AG09309 (cell line): ENCODE data around the gene TEX30.

Experiments
- DNase-seq: peaks from one replicate; pipeline ENCODE4 v3.0.0-alpha.2; 2010; ENCODE audit warnings: low read depth
- H3K4me3 ChIP-seq: 2 replicates; pipeline ENCODE4 v1.5.1; 2011; ENCODE audit warnings: mild to moderate bottlenecking, low read depth, low read length, moderate library complexity; ENCODE audit not compliant: control insufficient read depth
- TF ChIP-seq, protein P1 (sequence below): IDR thresholded peaks from 2 replicates; pipeline ENCODE4 v1.5.1; 2011; ENCODE audit warnings: mild to moderate bottlenecking, low read depth, low read length, inconsistent platforms; ENCODE audit not compliant: insufficient read depth, control insufficient read depth; ENCODE audit errors: missing control alignments

The TEX30 gene

DNA sequence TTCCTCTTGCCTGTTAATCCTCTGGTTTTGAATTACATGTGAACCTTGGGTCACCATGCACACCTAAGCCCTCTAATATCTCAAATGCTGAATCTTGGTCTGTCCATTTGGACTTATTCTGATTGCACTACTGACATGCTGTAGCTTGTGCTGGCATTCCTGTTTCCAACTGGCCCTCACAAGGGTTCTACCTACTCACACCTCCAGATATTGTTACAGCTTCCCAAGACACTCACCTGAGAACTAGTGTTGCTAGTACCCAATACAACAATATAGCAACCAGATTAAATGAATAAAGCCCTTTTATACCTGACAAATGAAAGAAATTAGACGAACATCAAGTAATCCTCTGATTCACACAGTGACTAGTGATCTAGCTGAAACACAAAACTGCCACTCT is 16.6 kb downstream of the TEX30 start:
- TF ChIP-seq, protein P1, sequence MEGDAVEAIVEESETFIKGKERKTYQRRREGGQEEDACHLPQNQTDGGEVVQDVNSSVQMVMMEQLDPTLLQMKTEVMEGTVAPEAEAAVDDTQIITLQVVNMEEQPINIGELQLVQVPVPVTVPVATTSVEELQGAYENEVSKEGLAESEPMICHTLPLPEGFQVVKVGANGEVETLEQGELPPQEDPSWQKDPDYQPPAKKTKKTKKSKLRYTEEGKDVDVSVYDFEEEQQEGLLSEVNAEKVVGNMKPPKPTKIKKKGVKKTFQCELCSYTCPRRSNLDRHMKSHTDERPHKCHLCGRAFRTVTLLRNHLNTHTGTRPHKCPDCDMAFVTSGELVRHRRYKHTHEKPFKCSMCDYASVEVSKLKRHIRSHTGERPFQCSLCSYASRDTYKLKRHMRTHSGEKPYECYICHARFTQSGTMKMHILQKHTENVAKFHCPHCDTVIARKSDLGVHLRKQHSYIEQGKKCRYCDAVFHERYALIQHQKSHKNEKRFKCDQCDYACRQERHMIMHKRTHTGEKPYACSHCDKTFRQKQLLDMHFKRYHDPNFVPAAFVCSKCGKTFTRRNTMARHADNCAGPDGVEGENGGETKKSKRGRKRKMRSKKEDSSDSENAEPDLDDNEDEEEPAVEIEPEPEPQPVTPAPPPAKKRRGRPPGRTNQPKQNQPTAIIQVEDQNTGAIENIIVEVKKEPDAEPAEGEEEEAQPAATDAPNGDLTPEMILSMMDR: no peak
- H3K4me3 ChIP-seq: no peak overlapping the region
- no peak for DNase-seq

DNA sequence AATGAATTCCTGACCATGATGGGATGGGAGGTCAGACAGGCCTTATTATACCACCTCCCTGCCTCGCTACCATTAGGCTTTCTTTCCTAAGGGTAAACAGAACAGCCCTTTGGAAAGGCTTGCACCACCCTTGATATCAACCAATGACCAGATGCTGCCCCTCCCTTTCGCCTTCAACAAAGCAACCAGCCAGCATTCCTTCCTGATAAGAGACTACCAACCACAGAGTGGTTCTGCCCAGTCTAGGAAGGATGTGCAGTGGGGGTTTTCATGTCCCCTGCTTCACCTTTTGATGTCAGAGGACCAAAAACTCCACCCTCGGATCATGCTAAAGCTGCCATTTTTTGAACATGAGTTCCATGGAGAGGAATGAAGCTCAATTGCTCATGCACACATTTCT is 21.7 kb downstream of the TEX30 start:
- no peak overlapping the region for H3K4me3 ChIP-seq
- TF ChIP-seq, protein P1: no peak
- DNase-seq: no peak

DNA sequence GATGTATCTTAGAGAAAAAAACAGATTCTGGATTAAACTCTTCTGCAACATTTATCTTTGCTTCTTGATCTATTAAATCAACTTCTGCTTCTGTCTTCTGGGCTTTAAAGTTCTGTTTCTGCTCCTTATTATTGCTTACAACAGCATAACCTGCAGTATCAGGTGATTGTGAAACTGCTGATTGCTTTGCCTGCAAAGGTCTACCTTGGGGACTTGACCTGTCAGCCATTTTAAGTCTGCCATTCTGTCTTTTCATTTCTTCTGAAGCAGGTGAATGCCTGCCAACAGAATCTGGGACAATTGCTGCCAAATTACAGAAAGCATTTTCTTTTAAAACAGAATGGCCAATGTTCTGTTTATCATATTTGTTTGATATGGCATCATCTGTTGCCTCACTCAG is 31.1 kb downstream of the TEX30 start:
- H3K4me3 ChIP-seq: no peak overlapping the region
- TF ChIP-seq, protein P1: no peak
- DNase-seq: no peak

DNA sequence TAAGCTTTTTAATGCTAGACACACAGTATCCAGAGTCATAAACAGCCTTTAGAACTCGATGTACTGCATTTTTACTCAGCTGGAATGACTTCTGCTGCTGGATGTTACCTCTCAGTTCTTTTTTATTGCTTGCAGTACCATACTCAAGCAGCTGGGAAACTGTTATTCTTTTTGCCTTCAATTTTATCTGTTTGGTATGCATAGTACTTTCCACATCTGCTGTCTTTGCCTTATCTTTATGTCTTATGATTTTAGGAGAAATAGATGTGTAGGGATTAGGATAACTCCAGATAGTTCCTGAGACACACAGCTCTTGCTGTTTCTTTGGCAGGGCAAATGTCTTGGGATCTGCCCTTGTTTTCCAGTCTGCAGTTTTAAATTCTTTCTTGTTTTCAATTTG is 31.5 kb downstream of the TEX30 start:
- no peak overlapping the region for H3K4me3 ChIP-seq
- TF ChIP-seq, protein P1: no peak
- no peak for DNase-seq

DNA sequence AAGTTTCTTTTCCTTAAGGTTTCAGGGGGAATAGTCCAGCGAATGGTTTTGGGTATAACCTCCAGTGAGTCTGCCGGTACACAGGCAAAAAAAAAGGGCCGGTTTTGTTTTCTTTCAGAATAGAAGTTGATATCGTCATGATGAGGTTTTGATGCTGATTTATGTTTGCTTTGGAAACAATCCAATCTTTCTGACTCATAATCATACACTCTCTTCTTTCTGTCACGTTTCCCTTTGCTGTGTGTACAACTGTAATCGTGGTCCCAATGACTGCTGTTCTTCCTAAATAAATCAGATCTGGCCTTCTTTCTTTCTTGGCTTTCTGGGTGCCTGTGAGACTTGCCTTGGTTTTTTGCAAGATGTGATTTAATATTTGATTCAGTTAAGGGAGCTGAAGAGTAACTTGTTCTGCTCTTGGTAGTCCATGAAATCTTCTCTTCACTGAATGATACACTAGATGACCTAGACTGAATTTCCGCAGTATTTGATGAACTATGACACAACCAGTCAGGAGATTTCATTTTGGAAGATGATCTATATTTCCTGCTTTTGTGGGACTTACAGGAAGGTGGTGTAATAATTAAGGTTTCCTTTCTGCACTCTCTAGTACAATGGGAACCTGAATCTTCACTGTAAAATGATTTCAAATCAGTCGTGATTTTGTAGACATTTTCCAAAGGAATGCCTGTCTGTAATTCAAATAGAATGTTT is 43.9 kb downstream of the TEX30 start:
- no peak overlapping the region for H3K4me3 ChIP-seq
- TF ChIP-seq, protein P1: no peak
- DNase-seq: no peak

DNA sequence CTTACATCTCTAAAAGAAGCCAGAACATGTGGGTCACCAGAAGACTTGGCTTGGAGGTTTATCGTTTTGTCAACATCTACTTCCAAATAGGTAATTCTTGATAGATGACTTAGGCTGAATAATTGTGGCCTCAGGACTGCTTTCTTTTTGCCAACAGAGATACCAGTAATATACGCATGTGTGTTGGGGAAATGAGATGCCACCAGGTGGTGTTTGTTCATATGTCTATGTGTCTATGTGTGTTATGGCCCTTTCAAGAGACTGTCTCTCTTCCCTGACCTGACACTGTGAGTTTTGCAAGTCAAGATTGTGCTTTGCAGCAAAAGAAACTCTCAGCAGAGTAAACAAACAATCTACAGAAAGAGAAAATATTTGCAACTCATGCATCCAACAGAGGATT is 47.2 kb downstream of the TEX30 start:
- H3K4me3 ChIP-seq: no peak overlapping the region
- no peak for DNase-seq
- TF ChIP-seq, protein P1: no peak
